ENCODE results near the gene GNAI2.

- TF ChIP-seq POLR2AphosphoS5 (IDR thresholded peaks at IDR 0.05; ENCODE audit: low read depth, low read length) = no peak
- no peak for TF ChIP-seq TAF1 (IDR thresholded peaks at IDR 0.05; ENCODE audit: low read depth, low read length)
- no peak for TF ChIP-seq POLR2A (IDR thresholded peaks at IDR 0.05; ENCODE audit: low read depth, low read length)
- no peak for TF ChIP-seq SPI1 (IDR thresholded peaks at IDR 0.05; ENCODE audit: low read depth, low read length)
- TF ChIP-seq PAX5 (IDR thresholded peaks at IDR 0.05; ENCODE audit: insufficient read depth, low read length, severe bottlenecking) = no peak
- no peak for TF ChIP-seq POU2F2 (IDR thresholded peaks at IDR 0.05; ENCODE audit: low read depth, low read length)
Measured at GRCh38 chr3:50263478-50264382, 27.7 kb downstream of the GNAI2 start.

Measured in GM12891 (cell line).